ENCODE results near the gene YPEL5. TPM values are rescaled to one million over a fixed set of nuclear protein-coding genes. Genes with fewer than 3 reads are reported as not detected.

Gene YPEL5
- polyA plus RNA-seq, 2 donors, result 45.5 to 61.5 TPM

GRCh38 chr2:30206461-30207430 is 59.9 kb downstream of the YPEL5 start:
- Histone ChIP-seq H3K9me3 (ENCODE audit: control insufficient read depth in 2 of 2, insufficient read depth in 1 of 2, low read depth in 1 of 2, low read length in 1 of 2) (no peaks in the 10 kb centered on the region), H3K27me3 (ENCODE audit: control insufficient read depth in 1 of 2, insufficient read depth in 2 of 2, low read length in 2 of 2) (no peaks in the 10 kb centered on the region), H3K27ac (ENCODE audit: low read depth in 2 of 2, low read length in 1 of 2) (no peak overlapping the region), H3K4me3 (ENCODE audit: low read depth in 1 of 2, low read length in 2 of 2) (no peak overlapping the region), H3K36me3 (ENCODE audit: control insufficient read depth in 2 of 2, insufficient read depth in 2 of 2, low read length in 1 of 2) (no peaks in the 10 kb centered on the region), H3K4me1 (ENCODE audit: control insufficient read depth in 2 of 2, insufficient read depth in 2 of 2, low read length in 1 of 2) (peaks cover 0 to 2% of the 10 kb centered on the region in 2 donors)
- 83 to 84% methylated on average over 9 of the region's 9 CpGs for WGBS, 2 donors

- WGBS, 2 donors, result 0% methylated on average over 2 of the region's 2 CpGs
- H3K27ac ChIP-seq (ENCODE audit: low read depth in 2 of 2, low read length in 1 of 2), result no peak overlapping the region
- no peaks in the 10 kb centered on the region for H3K36me3 ChIP-seq (ENCODE audit: control insufficient read depth in 2 of 2, insufficient read depth in 2 of 2, low read length in 1 of 2)
- no peaks in the 10 kb centered on the region for H3K9me3 ChIP-seq (ENCODE audit: control insufficient read depth in 2 of 2, insufficient read depth in 1 of 2, low read depth in 1 of 2, low read length in 1 of 2)
- no peak overlapping the region for H3K4me3 ChIP-seq (ENCODE audit: low read depth in 1 of 2, low read length in 2 of 2)
- no peaks in the 10 kb centered on the region for H3K27me3 ChIP-seq (ENCODE audit: control insufficient read depth in 1 of 2, insufficient read depth in 2 of 2, low read length in 2 of 2)
- no peaks in the 10 kb centered on the region for H3K4me1 ChIP-seq (ENCODE audit: control insufficient read depth in 2 of 2, insufficient read depth in 2 of 2, low read length in 1 of 2)
These were observed 61.6 kb downstream of the YPEL5 start for GRCh38 chr2:30208453-30208852.

- no CpG with 5 or more reads among the region's 2 CpGs for WGBS, 2 donors
- H3K4me3 ChIP-seq (ENCODE audit: low read depth in 1 of 2, low read length in 2 of 2), result no peak overlapping the region
- H3K36me3 ChIP-seq (ENCODE audit: control insufficient read depth in 2 of 2, insufficient read depth in 2 of 2, low read length in 1 of 2), result no peaks in the 10 kb centered on the region
- H3K27me3 ChIP-seq (ENCODE audit: control insufficient read depth in 1 of 2, insufficient read depth in 2 of 2, low read length in 2 of 2), result no peaks in the 10 kb centered on the region
- no peak overlapping the region for H3K27ac ChIP-seq (ENCODE audit: low read depth in 2 of 2, low read length in 1 of 2)
- H3K4me1 ChIP-seq (ENCODE audit: control insufficient read depth in 2 of 2, insufficient read depth in 2 of 2, low read length in 1 of 2), result no peaks in the 10 kb centered on the region
- H3K9me3 ChIP-seq (ENCODE audit: control insufficient read depth in 2 of 2, insufficient read depth in 1 of 2, low read depth in 1 of 2, low read length in 1 of 2), result no peaks in the 10 kb centered on the region
These were observed 62.4 kb downstream of the YPEL5 start for GRCh38 chr2:30209227-30209626.

Other genes starting within 250 kb of the YPEL5 start
- under 1 TPM; 0.04 to 0.05 TPM for gene ALK, start 225.4 kb upstream of the YPEL5 start, polyA plus RNA-seq
- gene LBH, start 84.5 kb downstream of the YPEL5 start, polyA plus RNA-seq, result 1 to 10 TPM; 3.1 to 4.5 TPM

Measured in esophagus (tissue), 2 donors.